Left ventricle myocardium inferior (tissue), 1 donor: ENCODE measurements around the gene TOMM40L. TPM values are rescaled to one million over a fixed set of nuclear protein-coding genes. Genes with fewer than 3 reads are reported as not detected.

Experiments used
- DNase-seq: peaks from one replicate; pipeline ENCODE4 v3.0.0-alpha.2; 2020
- H3K27ac ChIP-seq: fragments of 200-600 bp; replicated peaks from 2 replicates; pipeline ENCODE4 v1.8.0; 2021
- H3K27me3 ChIP-seq: fragments of 200-600 bp; 2 replicates; pipeline ENCODE4 v1.8.0; 2021; ENCODE audit warnings: low read depth
- H3K36me3 ChIP-seq: fragments of 200-600 bp; 2 replicates; pipeline ENCODE4 v1.8.0; 2021
- H3K4me1 ChIP-seq: fragments of 200-600 bp; 2 replicates; pipeline ENCODE4 v1.8.0; 2021
- H3K4me3 ChIP-seq: fragments of 200-600 bp; 2 replicates; pipeline ENCODE4 v1.8.0; 2021; ENCODE audit warnings: mild to moderate bottlenecking, moderate library complexity
- H3K9me3 ChIP-seq: fragments of 200-600 bp; replicated peaks from 2 replicates; pipeline ENCODE4 v1.8.0; 2021
- intact Hi-C: fragments of 100-400 bp; cut with micrococcal nuclease; formaldehyde crosslinking; loops from one replicate; pipeline ENCODE4 v1.11.0; 2022
- total RNA-seq: library from RNA; stranded (reverse); fragmentation: NEBNext Ultra II Directional; extraction: Animal tissue kit (Norgen Biotek cat#: 25700); gene quantifications from one replicate; pipeline ENCODE4 v1.2.1, GENCODE V29; 2021
- TF ChIP-seq, protein P1 (sequence below): fragments of 200-600 bp; IDR thresholded peaks from 2 replicates; pipeline ENCODE4 v1.8.0; 2021; ENCODE audit warnings: antibody characterized with exemption, mild to moderate bottlenecking, borderline replicate concordance
- donor health status: DM: no; HTN: yes; CAD: no; lungs with severe emphysema.

TOMM40L gene
- total RNA-seq, 1 donor from 2014 or later = 39.3 TPM

DNA sequence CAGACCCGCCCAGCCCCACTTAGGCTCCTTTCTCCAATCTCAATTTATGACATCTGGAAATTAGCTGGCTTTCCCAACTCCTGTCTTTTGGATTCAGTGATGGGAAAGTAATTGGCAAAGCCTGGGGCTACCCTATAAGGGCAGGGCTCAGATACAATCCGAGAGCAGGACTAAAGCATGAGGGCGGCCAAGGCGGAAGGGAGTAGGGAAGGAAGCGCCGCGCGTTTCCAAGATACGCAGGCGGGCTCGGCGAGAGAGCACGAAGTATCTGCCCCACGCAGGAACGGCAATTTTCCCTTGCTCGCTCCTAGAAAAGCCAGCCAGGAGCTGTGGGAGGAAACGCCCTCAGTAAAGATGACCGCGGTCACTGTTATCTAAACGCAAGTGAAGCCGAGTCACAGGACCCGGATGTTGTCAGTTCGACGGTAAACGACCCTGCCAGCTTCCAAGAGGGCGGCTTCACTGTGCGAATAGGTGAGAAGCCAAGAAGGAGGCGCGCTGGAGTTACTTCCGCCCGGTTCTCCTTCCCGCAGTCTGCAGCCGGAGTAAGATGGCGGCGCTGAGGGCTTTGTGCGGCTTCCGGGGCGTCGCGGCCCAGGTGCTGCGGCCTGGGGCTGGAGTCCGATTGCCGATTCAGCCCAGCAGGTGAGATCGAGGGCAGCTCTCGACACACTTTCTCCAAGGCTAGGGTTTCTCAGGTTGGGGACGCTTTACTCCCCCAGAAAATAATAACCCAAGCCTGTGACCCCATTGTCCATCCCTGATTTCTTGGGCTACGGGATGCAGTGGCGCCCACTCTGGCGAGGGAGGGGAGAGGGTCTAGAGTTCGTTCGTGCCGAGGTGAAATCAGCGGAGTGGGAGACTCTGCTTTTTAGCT, 23.8 kb upstream of the TOMM40L start, which contains the start of gene NDUFS2:
TSS of gene NDUFS2 (plus strand) at position 532 of the 877 bp plus-strand sequence. CDS start at position 551, 19 bp downstream.
- peaks cover 37% of the 10 kb centered on the region for H3K36me3 ChIP-seq
- H3K9me3 ChIP-seq = no peaks in the 10 kb centered on the region
- intact Hi-C loops = no loop called here
- peak within 1 kb of the TSS; percentile 99 for H3K27ac ChIP-seq
- peaks cover 96% of the 10 kb centered on the region for H3K4me1 ChIP-seq
- peak; percentile 98 for DNase-seq
- TF ChIP-seq, protein P1, sequence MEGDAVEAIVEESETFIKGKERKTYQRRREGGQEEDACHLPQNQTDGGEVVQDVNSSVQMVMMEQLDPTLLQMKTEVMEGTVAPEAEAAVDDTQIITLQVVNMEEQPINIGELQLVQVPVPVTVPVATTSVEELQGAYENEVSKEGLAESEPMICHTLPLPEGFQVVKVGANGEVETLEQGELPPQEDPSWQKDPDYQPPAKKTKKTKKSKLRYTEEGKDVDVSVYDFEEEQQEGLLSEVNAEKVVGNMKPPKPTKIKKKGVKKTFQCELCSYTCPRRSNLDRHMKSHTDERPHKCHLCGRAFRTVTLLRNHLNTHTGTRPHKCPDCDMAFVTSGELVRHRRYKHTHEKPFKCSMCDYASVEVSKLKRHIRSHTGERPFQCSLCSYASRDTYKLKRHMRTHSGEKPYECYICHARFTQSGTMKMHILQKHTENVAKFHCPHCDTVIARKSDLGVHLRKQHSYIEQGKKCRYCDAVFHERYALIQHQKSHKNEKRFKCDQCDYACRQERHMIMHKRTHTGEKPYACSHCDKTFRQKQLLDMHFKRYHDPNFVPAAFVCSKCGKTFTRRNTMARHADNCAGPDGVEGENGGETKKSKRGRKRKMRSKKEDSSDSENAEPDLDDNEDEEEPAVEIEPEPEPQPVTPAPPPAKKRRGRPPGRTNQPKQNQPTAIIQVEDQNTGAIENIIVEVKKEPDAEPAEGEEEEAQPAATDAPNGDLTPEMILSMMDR = no peak
- H3K4me3 ChIP-seq = peak within 1 kb of the TSS; percentile 86
- H3K27me3 ChIP-seq = no peaks in the 10 kb centered on the region

DNA sequence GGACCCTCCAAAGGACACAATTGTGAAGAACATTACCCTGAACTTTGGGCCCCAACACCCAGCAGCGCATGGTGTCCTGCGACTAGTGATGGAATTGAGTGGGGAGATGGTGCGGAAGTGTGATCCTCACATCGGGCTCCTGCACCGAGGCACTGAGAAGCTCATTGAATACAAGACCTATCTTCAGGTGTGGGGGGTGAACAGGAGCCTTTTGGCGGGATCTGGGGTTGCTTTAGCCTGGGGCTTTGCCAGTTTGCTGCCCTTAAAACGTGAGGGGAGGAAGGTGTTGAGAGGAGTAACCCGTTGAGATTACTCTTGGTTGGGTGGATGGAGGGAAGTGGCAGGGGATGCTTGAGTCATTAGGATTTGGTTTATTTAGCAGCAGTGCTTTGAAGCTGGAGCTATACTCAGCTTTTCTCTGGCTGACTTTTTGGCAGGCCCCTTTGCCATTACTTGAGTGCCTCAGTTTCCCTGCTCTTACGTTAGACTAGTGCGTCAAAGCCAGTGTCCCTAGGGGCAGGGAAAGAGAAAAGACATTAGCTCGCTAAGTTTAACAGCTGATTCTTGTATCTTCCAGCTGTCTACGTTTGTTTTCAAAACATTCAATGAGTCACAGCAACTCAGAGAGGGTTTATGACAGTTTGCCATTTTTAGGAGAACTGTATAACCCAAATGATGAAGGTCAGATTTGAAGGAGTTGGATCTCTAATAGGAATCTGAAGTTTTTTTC, 19.3 kb upstream of the TOMM40L start:
- H3K36me3 ChIP-seq = peaks cover 80% of the 10 kb centered on the region
- H3K4me3 ChIP-seq = peak overlapping the region; percentile 42
- peaks cover 88% of the 10 kb centered on the region for H3K4me1 ChIP-seq
- peak overlapping the region; percentile 90 for H3K27ac ChIP-seq
- H3K27me3 ChIP-seq = no peaks in the 10 kb centered on the region
- no peaks in the 10 kb centered on the region for H3K9me3 ChIP-seq
- intact Hi-C loops = no loop called here
- TF ChIP-seq, protein P1 = no peak
- DNase-seq = no peak

DNA sequence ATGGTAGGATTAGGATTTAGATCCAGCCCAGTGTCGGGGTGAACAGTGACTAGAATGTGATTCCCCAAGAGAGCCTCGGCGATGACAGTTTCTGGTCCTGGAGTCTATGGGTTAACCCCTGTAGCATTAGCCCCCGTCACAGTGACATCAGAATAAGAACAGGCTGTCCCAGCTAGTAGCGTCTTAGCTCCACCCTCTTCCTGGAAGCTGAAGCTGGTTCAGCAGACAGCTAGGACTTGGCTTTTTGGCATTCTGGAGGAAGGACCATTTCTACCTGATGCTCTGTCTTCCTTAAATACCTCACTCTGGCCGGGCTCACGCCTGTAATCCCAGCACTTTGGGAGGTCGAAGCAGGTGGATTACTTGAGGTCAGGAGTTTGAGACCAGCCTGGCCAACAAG, 18.7 kb upstream of the TOMM40L start:
- intact Hi-C loops = no loop called here
- Histone ChIP-seq H3K27me3 (no peaks in the 10 kb centered on the region), H3K9me3 (no peaks in the 10 kb centered on the region), H3K36me3 (peaks cover 86% of the 10 kb centered on the region), H3K4me1 (peaks cover 85% of the 10 kb centered on the region), H3K27ac (peak overlapping the region; percentile 90), H3K4me3 (peak overlapping the region; percentile 42)
- DNase-seq = peak; percentile 52
- TF ChIP-seq, protein P1 = no peak

DNA sequence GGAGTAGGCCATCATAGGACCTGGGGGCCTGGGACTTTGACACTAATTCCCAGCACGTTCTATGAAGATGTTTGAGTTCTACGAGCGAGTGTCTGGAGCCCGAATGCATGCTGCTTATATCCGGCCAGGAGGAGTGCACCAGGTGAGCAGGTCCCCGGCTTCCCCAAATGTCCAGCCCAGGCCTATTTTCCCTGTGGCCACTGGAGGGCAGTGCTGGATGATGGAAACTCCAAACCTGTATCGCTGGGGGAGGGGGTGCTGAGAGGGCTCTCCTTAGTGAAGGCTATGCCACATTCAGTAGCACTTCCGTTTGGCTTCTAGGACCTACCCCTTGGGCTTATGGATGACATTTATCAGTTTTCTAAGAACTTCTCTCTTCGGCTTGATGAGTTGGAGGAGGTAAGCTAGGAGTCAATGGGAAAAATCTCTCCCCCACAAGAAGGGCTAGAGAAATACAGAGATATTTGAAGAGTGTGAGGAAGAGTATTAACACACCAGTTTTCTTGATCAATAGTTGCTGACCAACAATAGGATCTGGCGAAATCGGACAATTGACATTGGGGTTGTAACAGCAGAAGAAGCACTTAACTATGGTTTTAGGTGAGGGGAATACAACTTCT, 16.0 kb upstream of the TOMM40L start:
- peaks cover 58% of the 10 kb centered on the region for H3K4me1 ChIP-seq
- H3K27ac ChIP-seq = peak overlapping the region; percentile 90

DNA sequence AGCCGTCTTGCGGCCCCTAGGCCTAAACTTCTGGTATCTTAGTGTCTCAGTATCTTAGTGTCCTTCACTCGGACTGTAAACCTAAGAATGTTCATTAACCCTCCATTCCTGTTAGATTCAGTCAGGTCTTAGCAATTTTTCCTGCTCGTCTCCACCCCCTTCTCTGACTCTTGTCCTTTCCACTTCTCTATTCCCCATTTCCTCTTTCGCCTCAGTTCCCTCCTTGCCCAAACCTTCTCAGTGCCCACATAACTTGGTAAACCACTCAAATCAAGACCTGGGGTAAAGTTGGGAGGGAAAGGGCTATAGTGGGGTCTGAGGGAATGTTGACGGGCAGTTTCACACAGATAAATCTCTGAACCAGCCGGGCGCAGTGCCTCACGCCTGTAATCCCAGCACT, 11.5 kb upstream of the TOMM40L start:
- TF ChIP-seq, protein P1 = no peak
- intact Hi-C loops = no loop called here
- no peaks in the 10 kb centered on the region for H3K9me3 ChIP-seq
- DNase-seq = no peak
- no peaks in the 10 kb centered on the region for H3K27me3 ChIP-seq
- peaks cover 57% of the 10 kb centered on the region for H3K36me3 ChIP-seq
- peak overlapping the region; percentile 41 for H3K27ac ChIP-seq
- no peak overlapping the region for H3K4me3 ChIP-seq
- H3K4me1 ChIP-seq = peaks cover 24% of the 10 kb centered on the region

More for the DNA sequence above, 16.0 kb upstream of the TOMM40L start:
- H3K36me3 ChIP-seq = peaks cover 97% of the 10 kb centered on the region
- no peaks in the 10 kb centered on the region for H3K27me3 ChIP-seq
- no peaks in the 10 kb centered on the region for H3K9me3 ChIP-seq
- no peak overlapping the region for H3K4me3 ChIP-seq
- DNase-seq = peak; percentile 66
- intact Hi-C loops = no loop called here
- TF ChIP-seq, protein P1 = peak; percentile 93
